ENCODE measurements around the gene PAXIP1.
A peak's percentile ranks its signal among the peaks of the same experiment; 100 is the strongest.

The PAXIP1 gene

DNA sequence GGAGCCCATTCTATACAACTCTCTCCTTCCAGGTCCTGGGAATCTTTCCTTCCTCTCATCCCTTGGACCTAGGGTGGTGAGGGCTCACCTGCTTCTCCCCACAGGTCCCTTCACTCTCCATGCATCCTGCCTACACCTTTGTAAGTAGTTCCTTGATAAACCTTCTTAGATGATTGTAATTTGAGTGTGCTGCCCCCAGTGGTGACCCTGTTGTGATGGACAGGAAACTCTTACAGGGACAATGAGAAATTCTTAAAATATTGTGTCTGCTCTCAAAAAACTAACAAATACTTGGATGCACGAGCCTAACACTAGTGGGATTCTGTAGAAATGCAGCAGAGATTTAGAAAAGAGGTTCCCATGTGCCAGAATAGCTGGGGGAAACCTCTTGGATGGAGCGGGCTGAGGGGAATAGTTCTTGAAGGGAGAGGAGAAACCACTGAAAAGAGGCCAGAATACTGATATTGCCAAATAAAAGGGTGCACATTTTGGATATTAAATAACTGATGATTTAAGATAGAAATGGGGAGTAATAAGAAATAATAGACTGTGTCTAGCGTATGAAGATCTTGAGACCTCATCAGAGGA lies 6.7 kb upstream of the PAXIP1 start:
- TF ChIP-seq, protein P1, sequence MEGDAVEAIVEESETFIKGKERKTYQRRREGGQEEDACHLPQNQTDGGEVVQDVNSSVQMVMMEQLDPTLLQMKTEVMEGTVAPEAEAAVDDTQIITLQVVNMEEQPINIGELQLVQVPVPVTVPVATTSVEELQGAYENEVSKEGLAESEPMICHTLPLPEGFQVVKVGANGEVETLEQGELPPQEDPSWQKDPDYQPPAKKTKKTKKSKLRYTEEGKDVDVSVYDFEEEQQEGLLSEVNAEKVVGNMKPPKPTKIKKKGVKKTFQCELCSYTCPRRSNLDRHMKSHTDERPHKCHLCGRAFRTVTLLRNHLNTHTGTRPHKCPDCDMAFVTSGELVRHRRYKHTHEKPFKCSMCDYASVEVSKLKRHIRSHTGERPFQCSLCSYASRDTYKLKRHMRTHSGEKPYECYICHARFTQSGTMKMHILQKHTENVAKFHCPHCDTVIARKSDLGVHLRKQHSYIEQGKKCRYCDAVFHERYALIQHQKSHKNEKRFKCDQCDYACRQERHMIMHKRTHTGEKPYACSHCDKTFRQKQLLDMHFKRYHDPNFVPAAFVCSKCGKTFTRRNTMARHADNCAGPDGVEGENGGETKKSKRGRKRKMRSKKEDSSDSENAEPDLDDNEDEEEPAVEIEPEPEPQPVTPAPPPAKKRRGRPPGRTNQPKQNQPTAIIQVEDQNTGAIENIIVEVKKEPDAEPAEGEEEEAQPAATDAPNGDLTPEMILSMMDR (IDR thresholded peaks at IDR 0.05; ENCODE audit: extremely low read depth, insufficient read depth, missing control alignments) = peak; percentile 55
- in situ Hi-C loops (cut with MboI; ENCODE audit: low pct_unique_long_range_greater_than_20kb, low sequenced_read_pairs, unreplicated experiment) = no loop called here
- DNase-seq (ENCODE audit: low spot score) = peak; percentile 22

DNA sequence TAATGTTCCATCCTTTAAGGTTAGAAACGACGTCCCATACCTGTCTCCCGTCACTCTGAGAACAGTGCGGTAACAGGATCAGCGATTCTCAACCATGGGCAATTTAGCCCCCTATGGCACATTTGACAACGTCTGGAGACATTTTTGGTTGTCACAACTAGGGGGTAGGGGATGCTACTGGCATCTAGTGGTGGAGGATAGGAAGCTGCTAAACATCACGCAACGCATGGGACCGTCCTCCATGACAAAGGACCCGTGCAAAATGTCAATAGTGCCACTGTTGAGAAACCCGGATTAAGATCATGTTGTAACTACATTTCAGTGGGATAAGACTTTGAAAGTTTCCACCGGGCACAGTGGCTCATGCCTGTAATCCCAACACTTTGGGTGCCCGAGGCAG lies 5.0 kb upstream of the PAXIP1 start:
- in situ Hi-C loops (cut with MboI; ENCODE audit: low pct_unique_long_range_greater_than_20kb, low sequenced_read_pairs, unreplicated experiment) = no loop called here
- DNase-seq (ENCODE audit: low spot score) = no peak
- TF ChIP-seq, protein P1 (IDR thresholded peaks at IDR 0.05; ENCODE audit: extremely low read depth, insufficient read depth, missing control alignments) = peak; percentile 39

DNA sequence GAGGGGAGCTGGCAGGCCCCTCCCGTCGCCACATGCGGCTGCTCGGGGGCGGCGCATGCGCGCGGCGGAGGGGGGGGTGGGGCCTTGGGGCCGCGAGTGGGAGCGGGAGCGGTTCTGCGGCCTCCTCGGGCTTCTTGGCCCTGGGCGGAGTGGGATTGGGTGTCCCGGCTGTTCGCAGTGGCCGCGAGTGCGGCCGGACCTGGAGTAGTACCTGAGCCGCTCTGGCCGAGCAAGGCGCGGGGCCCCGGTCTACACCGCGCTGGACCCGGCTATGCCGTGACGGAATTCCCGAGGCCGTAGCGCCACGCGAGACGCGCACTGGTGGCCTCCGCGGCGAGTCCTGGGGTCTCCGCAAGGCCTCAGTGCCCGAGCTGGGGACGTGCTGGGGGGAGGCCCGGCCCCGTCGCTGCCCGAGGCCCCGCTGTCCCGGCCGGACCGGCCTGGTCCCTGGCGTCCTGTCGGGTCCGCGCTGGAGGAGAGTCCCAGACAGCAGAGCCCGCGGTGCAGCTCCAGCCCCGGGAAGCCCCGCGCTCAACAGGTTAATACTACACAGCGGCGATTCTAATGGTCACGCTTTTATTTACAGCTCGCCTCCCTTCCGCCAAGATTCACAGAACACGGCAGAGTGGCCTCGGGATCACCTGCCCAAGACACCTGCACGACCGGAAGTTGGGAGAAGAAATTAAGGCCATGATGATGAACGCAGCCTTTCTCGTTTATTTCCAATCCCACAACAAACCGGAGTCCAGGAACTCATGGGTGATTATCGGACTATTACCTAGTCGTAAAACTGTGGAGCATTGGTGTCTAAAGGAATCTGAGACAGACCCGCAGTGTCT lies 671 bp upstream of the PAXIP1 start:
- DNase-seq (ENCODE audit: low spot score) = peak; percentile 98
- in situ Hi-C loops (cut with MboI; ENCODE audit: low pct_unique_long_range_greater_than_20kb, low sequenced_read_pairs, unreplicated experiment) = no loop called here
- TF ChIP-seq, protein P1 (IDR thresholded peaks at IDR 0.05; ENCODE audit: extremely low read depth, insufficient read depth, missing control alignments) = no peak

DNA sequence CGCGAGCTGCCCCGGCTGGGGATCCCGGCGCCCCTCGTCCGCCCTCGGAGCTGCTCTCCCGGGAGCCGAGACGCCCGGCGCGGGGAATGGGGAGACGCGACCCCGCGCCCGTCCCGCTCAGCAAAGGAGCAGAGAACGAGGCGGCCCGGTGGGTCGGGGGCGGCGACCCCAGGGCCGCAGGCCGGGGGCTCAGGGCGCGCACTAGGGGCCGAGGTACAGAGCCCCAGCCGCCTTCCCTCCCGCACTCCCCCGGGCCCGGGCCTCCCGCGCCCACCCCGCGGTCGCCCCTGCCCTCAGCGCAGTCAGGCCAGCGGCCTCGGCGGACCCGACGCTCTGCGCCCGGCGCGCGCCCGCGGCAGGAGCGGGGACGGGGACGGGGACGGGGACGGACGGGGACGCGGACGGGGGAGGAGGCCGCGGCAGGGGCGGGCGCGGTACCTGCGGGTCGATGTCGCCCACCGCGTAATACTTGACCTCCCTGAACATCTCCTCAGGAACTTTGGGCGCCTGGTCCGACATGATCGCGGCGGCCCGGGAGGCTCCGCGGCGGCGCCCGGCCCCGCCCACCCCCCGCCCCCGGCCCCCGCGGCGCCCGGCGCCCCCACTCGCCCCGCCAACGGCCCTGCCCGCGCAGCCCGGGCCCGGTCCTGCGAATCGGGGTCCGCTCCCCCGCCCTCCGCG lies 373 bp downstream of the PAXIP1 start:
- in situ Hi-C loops (cut with MboI; ENCODE audit: low pct_unique_long_range_greater_than_20kb, low sequenced_read_pairs, unreplicated experiment) = no loop called here
- DNase-seq (ENCODE audit: low spot score) = peak; percentile 66
- TF ChIP-seq, protein P1 (IDR thresholded peaks at IDR 0.05; ENCODE audit: extremely low read depth, insufficient read depth, missing control alignments) = no peak

DNA sequence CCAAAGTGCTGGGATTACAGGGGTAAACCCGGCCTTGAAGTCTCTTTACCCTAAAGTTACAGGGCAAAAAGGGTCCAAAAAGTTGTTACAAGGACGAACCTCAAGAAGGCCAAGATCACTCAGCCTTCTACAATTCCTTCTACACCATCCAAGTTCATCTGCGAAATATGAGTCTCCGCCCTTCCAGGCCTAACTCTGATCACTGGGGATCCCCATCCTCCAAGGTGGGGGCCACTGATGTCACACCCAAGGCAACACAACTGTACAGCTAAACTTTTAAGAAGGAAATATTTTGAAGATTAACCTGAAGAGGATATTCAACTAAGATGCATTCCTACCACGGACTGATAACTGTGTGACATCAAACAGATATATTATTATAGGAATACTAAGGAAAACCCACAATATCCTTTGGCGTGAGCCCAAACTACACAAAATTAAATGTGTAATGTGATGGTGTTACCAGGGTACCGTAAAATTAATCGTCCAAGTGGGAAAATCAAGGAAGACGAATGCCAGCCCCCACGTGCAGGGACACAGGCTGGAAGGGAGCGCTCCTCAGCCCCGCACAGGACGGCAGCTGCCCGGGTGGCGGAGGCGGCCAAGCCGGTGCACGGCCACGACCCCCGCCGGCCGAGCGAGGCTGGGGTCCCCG lies 1.0 kb downstream of the PAXIP1 start:
- TF ChIP-seq, protein P1 (IDR thresholded peaks at IDR 0.05; ENCODE audit: extremely low read depth, insufficient read depth, missing control alignments) = no peak
- peak; percentile 47 for DNase-seq (ENCODE audit: low spot score)
- in situ Hi-C loops (cut with MboI; ENCODE audit: low pct_unique_long_range_greater_than_20kb, low sequenced_read_pairs, unreplicated experiment) = no loop called here

DNA sequence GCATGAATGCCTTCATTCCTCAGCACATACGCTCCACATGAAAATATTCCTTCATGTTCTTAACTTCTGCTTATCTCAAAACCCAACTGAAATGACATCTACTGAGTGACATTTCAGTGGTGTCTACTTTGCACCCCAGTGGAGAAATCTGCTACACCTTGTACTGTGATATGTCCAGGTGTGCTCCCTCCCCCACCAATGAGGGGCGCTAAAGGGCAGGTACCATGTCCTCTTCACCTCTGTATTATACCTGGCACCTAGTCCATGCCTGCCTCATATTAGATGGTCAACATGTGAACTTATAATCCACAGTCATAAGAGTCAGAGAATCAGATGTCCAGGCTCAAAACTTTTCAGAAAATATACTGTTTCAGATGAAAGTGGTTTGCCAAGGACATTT lies 2.1 kb downstream of the PAXIP1 start:
- TF ChIP-seq, protein P1 (IDR thresholded peaks at IDR 0.05; ENCODE audit: extremely low read depth, insufficient read depth, missing control alignments) = peak; percentile 15
- in situ Hi-C loops (cut with MboI; ENCODE audit: low pct_unique_long_range_greater_than_20kb, low sequenced_read_pairs, unreplicated experiment) = no loop called here
- no peak for DNase-seq (ENCODE audit: low spot score)
